Measurements from ENCODE around the gene NHLH2.

DNA sequence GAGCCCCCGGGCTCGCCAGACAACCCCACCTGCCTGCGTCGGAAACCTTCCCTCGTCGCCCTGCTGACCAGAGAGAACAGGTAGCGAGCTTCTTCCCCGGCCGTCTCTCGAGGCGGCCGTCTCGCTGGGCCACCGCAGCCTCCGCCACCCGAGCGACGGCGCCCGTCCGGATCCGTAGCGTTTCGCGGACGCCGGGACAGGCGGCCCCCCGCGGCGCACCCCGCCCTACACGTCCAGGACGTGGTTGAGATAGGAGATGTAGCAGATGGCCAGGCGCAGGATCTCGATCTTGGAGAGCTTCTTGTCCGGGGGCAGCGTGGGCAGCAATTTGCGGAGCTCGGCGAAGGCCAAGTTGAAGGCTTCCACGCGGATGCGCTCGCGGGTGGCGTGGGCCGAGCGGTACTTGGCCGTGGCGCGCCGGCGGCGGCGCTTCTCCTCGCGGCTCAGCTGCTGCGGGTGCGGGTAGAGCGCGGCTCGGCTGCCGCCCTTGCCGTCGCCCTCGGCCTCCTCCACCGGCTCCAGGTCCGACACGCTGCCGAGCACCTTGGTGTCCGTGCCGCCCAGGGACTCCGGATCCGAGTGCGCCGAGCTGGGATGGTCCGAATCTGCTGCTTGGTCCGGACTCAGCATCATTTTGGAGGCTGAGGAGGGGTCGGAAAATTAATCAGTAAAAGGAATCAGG lies 3.0 kb downstream of the NHLH2 start:
- TF ChIP-seq POLR2A (IDR thresholded peaks at IDR 0.05; ENCODE audit: low read depth, low read length) (no peak), PAX5 (IDR thresholded peaks at IDR 0.05; ENCODE audit: insufficient read depth, low read length, severe bottlenecking) (no peak), TAF1 (IDR thresholded peaks at IDR 0.05; ENCODE audit: low read depth, low read length) (no peak), POLR2AphosphoS5 (IDR thresholded peaks at IDR 0.05; ENCODE audit: low read depth, low read length) (no peak), SPI1 (IDR thresholded peaks at IDR 0.05; ENCODE audit: low read depth, low read length) (no peak), POU2F2 (IDR thresholded peaks at IDR 0.05; ENCODE audit: low read depth, low read length) (no peak)
